Measurements from ENCODE around the gene PRUNE2.

- TF ChIP-seq CTCF (optimal IDR thresholded peaks at IDR 0.05 in 1 of 3, IDR thresholded peaks at IDR 0.05 in 1 of 3, conservative IDR thresholded peaks at IDR 0.05 in 1 of 3; ENCODE audit: extremely low read depth in 1 of 3, insufficient read depth in 2 of 3, low read length in 3 of 3) (no peak), EZH2 (IDR thresholded peaks at IDR 0.05; ENCODE audit: low read length) (no peak)
Measured at GRCh38 chr9:76894198-76894597, 11.7 kb downstream of the PRUNE2 start.

Data from keratinocyte (primary cell).